ENCODE measurements around the gene CBFA2T3.
A peak's percentile ranks its signal among the peaks of the same experiment; 100 is the strongest.

Gene CBFA2T3

GRCh38 chr16:88888461-88889387, 88.3 kb downstream of the CBFA2T3 start:
- DNase-seq (ENCODE audit: low spot score) = no peak

GRCh38 chr16:88888057-88888456, 89.0 kb downstream of the CBFA2T3 start:
- DNase-seq (ENCODE audit: low spot score) = no peak

- peak; percentile 67 for DNase-seq (ENCODE audit: low spot score)
Measured at GRCh38 chr16:88886845-88887521, 90.0 kb downstream of the CBFA2T3 start.

- no peak for DNase-seq (ENCODE audit: low spot score)
Measured at GRCh38 chr16:88886420-88886844, 90.6 kb downstream of the CBFA2T3 start.

- no peak for DNase-seq (ENCODE audit: low spot score)
Measured at GRCh38 chr16:88885693-88886280, 91.2 kb downstream of the CBFA2T3 start.

- DNase-seq (ENCODE audit: low spot score) = no peak
Measured at GRCh38 chr16:88884569-88885271, 92.3 kb downstream of the CBFA2T3 start.

GRCh38 chr16:88883946-88884345, 93.1 kb downstream of the CBFA2T3 start:
- no peak for DNase-seq (ENCODE audit: low spot score)

GRCh38 chr16:88883117-88883895, 93.7 kb downstream of the CBFA2T3 start:
- no peak for DNase-seq (ENCODE audit: low spot score)

- DNase-seq (ENCODE audit: low spot score) = no peak
Measured at GRCh38 chr16:88882358-88883030, 94.5 kb downstream of the CBFA2T3 start.

GRCh38 chr16:88881675-88882357, 95.2 kb downstream of the CBFA2T3 start:
- no peak for DNase-seq (ENCODE audit: low spot score)

GRCh38 chr16:88881007-88881615, 95.9 kb downstream of the CBFA2T3 start:
- no peak for DNase-seq (ENCODE audit: low spot score)

GRCh38 chr16:88880226-88881006, 96.6 kb downstream of the CBFA2T3 start:
- DNase-seq (ENCODE audit: low spot score) = no peak

- DNase-seq (ENCODE audit: low spot score) = no peak
Measured at GRCh38 chr16:88879788-88880055, 97.3 kb downstream of the CBFA2T3 start.

GRCh38 chr16:88878967-88879787, 97.8 kb downstream of the CBFA2T3 start:
- no peak for DNase-seq (ENCODE audit: low spot score)

- no peak for DNase-seq (ENCODE audit: low spot score)
Measured at GRCh38 chr16:88878356-88878755, 98.7 kb downstream of the CBFA2T3 start.

GRCh38 chr16:88877564-88878289, 99.3 kb downstream of the CBFA2T3 start:
- DNase-seq (ENCODE audit: low spot score) = no peak

GRCh38 chr16:88876942-88877526, 100.0 kb downstream of the CBFA2T3 start:
- DNase-seq (ENCODE audit: low spot score) = no peak
